ENCODE results near the gene SEMA6B.
"Not testable (repeated sequence)": the region's sequence is repeated elsewhere in the genome, so short reads cannot be mapped to it uniquely, and the experiment has no call there.

- not testable (repeated sequence) for TF ChIP-seq CTCF (IDR thresholded peaks at IDR 0.05; ENCODE audit: poor library complexity); EZH2 (IDR thresholded peaks at IDR 0.05; ENCODE audit: borderline replicate concordance)
Measured at GRCh38 chr19:4595158-4595557, 35.7 kb upstream of the SEMA6B start.

Measured in hepatocyte (in vitro differentiated cells).